Kidney epithelial cell (primary cell): ENCODE measurements around the gene ZNF326. TPM values are rescaled to one million over a fixed set of nuclear protein-coding genes. Genes with fewer than 3 reads are reported as not detected.

Experiments
- DNase-seq: peaks from one replicate; pipeline ENCODE4 v3.0.0-alpha.2; 2010; ENCODE audit warnings: low read depth
- H3K27me3 ChIP-seq: 2 replicates; pipeline ENCODE4 v1.6.0; 2011; ENCODE audit warnings: low read length; ENCODE audit not compliant: control insufficient read depth, insufficient read depth
- H3K36me3 ChIP-seq: 2 replicates; pipeline ENCODE4 v1.5.1; 2011; ENCODE audit warnings: low read length; ENCODE audit not compliant: control insufficient read depth, insufficient read depth
- H3K4me3 ChIP-seq: 2 replicates; pipeline ENCODE4 v1.5.1; 2011; ENCODE audit warnings: low read depth, mild to moderate bottlenecking, control low read depth, low read length
- CTCF ChIP-seq: IDR thresholded peaks from 2 replicates; pipeline ENCODE4 v1.5.1; 2011; ENCODE audit warnings: mild to moderate bottlenecking, moderate library complexity, low read length, control low read depth, inconsistent platforms; ENCODE audit not compliant: insufficient read depth, poor library complexity, severe bottlenecking
- total RNA-seq: library from RNA; depleted of rRNA; stranded (reverse); fragments of >200 nt; gene quantifications from 2 replicates; pipeline ENCODE4 v1.2.3, GENCODE V29; 2015

ZNF326 gene
- total RNA-seq, 1 donor from 2014 or later: 9.5 TPM

DNA sequence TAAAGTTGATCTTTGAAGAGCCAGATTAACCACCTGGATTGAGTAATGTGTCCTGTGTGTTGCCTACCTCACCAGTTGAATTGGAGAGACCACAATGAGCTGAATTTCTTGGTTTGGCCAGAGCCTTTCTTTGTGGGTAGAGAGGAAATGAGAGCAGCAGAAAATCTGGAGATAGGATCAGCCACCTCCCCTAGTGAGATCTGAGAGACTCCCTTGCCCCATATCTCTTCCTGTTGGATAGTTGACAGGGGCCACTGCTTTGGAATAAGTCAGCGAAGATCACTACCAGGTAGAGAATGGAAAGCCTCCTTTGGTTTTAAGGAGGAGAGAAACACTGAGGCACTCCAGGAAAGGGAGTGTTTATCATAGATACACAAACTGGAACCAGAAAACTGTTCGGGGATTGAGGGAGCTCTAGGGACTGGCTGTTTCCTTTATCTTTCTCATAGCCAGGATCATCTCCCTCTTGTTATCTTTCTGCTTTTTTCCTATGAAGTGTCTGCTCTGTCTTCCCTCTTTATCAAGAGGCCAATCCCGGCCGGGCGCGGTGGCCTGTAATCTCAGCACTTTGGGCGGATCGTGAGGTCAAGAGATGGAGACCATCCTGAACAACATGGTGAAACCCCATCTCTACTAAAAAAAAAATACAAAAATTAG, 21.3 kb upstream of the ZNF326 start:
- no peaks in the 10 kb centered on the region for H3K36me3 ChIP-seq
- no peak for TF ChIP-seq CTCF
- no peak overlapping the region for H3K4me3 ChIP-seq
- no peak for DNase-seq
- no peaks in the 10 kb centered on the region for H3K27me3 ChIP-seq

DNA sequence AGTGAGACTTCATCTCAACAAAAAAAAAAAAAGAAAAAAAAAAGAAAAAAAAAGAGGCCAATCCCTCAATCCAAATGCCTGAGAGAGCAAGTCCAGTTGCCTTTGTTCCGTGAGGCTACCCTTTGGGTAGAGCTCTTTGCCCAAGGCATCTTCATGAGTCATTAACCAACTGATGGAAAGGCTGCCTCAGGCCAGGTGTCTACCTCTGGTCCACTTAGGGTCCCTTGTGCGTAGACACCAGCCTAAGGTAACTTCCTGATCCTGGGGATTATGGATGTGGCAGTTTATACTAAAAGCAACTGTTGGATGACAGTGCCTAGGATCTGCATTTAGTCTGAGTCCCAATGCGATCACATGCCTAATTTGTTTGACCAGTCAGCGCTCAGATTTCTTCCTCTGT, 20.7 kb upstream of the ZNF326 start:
- DNase-seq: no peak
- TF ChIP-seq CTCF: no peak
- no peaks in the 10 kb centered on the region for H3K36me3 ChIP-seq
- H3K27me3 ChIP-seq: no peaks in the 10 kb centered on the region
- no peak overlapping the region for H3K4me3 ChIP-seq

- Histone ChIP-seq H3K27me3 (no peaks in the 10 kb centered on the region), H3K4me3 (no peak overlapping the region), H3K36me3 (no peaks in the 10 kb centered on the region)
- TF ChIP-seq CTCF: no peak
- DNase-seq: no peak
Observed at GRCh38 chr1:89974696-89975470, 20.0 kb upstream of the ZNF326 start.

DNA sequence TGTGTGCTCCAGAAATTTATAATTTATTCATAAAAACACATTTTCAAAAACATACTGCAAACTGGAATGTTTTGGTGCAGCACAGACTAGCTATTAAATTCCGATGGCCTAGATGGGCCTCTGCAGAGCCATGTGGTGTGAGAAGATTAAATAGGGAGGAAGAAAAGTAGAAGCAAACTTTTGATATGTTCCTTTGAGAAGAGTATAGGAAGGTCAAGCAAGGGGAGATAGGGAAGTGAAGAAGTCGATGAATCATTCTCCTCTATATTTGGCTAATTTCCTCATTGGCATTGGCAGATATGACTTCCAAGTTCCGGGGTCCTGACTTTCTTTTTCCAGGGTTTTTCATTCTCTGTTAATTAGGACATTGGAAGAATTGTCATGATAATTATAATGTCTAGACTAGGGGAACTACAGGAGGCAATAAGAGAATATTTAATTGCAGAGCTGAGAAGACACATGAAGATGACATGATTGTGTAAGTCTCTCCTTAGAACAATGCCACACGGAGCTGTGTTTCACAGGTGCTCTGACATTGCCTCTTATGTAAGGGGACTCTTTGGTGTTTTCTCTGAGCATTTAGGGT, 19.3 kb upstream of the ZNF326 start:
- Histone ChIP-seq H3K4me3 (no peak overlapping the region), H3K27me3 (no peaks in the 10 kb centered on the region), H3K36me3 (no peaks in the 10 kb centered on the region)
- no peak for DNase-seq
- TF ChIP-seq CTCF: no peak

GRCh38 chr1:89978755-89979154, 16.2 kb upstream of the ZNF326 start:
- no peak for TF ChIP-seq CTCF
- DNase-seq: no peak
- H3K36me3 ChIP-seq: no peaks in the 10 kb centered on the region

More at GRCh38 chr1:89978755-89979154, 16.2 kb upstream of the ZNF326 start:
- no peaks in the 10 kb centered on the region for H3K27me3 ChIP-seq
- H3K4me3 ChIP-seq: no peak overlapping the region
